Nephron progenitor cell (in vitro differentiated cells): ENCODE data around the gene CENPU.

Experiments
- DNase-seq: peaks from one replicate; pipeline ENCODE4 v3.0.0; 2021
- H3K27ac Mint-ChIP-seq: 2 replicates; pipeline ENCODE4 v1.8.0; 2021; ENCODE audit warnings: mild to moderate bottlenecking, moderate library complexity, mixed read lengths
- H3K27me3 Mint-ChIP-seq: 2 replicates; pipeline ENCODE4 v1.8.0; 2021; ENCODE audit warnings: mild to moderate bottlenecking, low read depth, mixed read lengths; ENCODE audit not compliant: poor library complexity
- H3K36me3 Mint-ChIP-seq: 2 replicates; pipeline ENCODE4 v1.8.0; 2021; ENCODE audit warnings: low read depth, mixed read lengths
- H3K4me1 Mint-ChIP-seq: 2 replicates; pipeline ENCODE4 v1.8.0; 2021; ENCODE audit warnings: mixed read lengths
- H3K4me3 Mint-ChIP-seq: 2 replicates; pipeline ENCODE4 v1.8.0; 2021; ENCODE audit warnings: mild to moderate bottlenecking, moderate library complexity, mixed read lengths
- H3K9me3 Mint-ChIP-seq: 2 replicates; pipeline ENCODE4 v1.8.0; 2021; ENCODE audit warnings: mild to moderate bottlenecking, moderate library complexity, mixed read lengths
- CTCF ChIP-seq: fragments of 200-600 bp; sonication (generic); IDR thresholded peaks from 2 replicates; pipeline ENCODE4 v1.5.0; 2021; ENCODE audit warnings: antibody characterized with exemption

Gene CENPU

GRCh38 chr4:184775854-184776555 lies 42.1 kb upstream of the CENPU start:
- H3K27me3 Mint-ChIP-seq, result peaks cover 13% of the 10 kb centered on the region
- no peaks in the 10 kb centered on the region for H3K36me3 Mint-ChIP-seq
- H3K9me3 Mint-ChIP-seq, result peaks cover 5% of the 10 kb centered on the region
- no peak overlapping the region for H3K27ac Mint-ChIP-seq
- no peak for DNase-seq
- no peaks in the 10 kb centered on the region for H3K4me1 Mint-ChIP-seq
- TF ChIP-seq CTCF, result no peak
- no peak overlapping the region for H3K4me3 Mint-ChIP-seq

GRCh38 chr4:184774152-184774551 lies 40.3 kb upstream of the CENPU start:
- Mint-ChIP-seq H3K9me3 (peaks cover 1% of the 10 kb centered on the region), H3K4me3 (no peak overlapping the region), H3K27ac (no peak overlapping the region), H3K27me3 (peaks cover 10% of the 10 kb centered on the region), H3K4me1 (no peaks in the 10 kb centered on the region), H3K36me3 (no peaks in the 10 kb centered on the region)
- DNase-seq, result no peak
- TF ChIP-seq CTCF, result no peak

GRCh38 chr4:184771416-184771815 lies 37.5 kb upstream of the CENPU start:
- Mint-ChIP-seq H3K4me3 (no peak overlapping the region), H3K36me3 (no peaks in the 10 kb centered on the region), H3K27ac (no peak overlapping the region), H3K27me3 (peaks cover 7% of the 10 kb centered on the region), H3K9me3 (no peaks in the 10 kb centered on the region), H3K4me1 (no peaks in the 10 kb centered on the region)
- no peak for TF ChIP-seq CTCF
- no peak for DNase-seq

GRCh38 chr4:184769141-184769765 lies 35.4 kb upstream of the CENPU start:
- Mint-ChIP-seq H3K4me1 (no peaks in the 10 kb centered on the region), H3K9me3 (no peaks in the 10 kb centered on the region)
- no peak for DNase-seq

GRCh38 chr4:184768296-184768695 lies 34.4 kb upstream of the CENPU start:
- no peak overlapping the region for H3K27ac Mint-ChIP-seq
- no peaks in the 10 kb centered on the region for H3K27me3 Mint-ChIP-seq
- no peak for TF ChIP-seq CTCF
- H3K36me3 Mint-ChIP-seq, result no peaks in the 10 kb centered on the region
- no peaks in the 10 kb centered on the region for H3K9me3 Mint-ChIP-seq
- H3K4me1 Mint-ChIP-seq, result no peaks in the 10 kb centered on the region
- no peak for DNase-seq
- no peak overlapping the region for H3K4me3 Mint-ChIP-seq

More at GRCh38 chr4:184769141-184769765, 35.4 kb upstream of the CENPU start:
- H3K27me3 Mint-ChIP-seq, result peaks cover 5% of the 10 kb centered on the region
- H3K36me3 Mint-ChIP-seq, result no peaks in the 10 kb centered on the region
- no peak overlapping the region for H3K27ac Mint-ChIP-seq
- TF ChIP-seq CTCF, result no peak
- H3K4me3 Mint-ChIP-seq, result no peak overlapping the region

GRCh38 chr4:184766446-184766845 lies 32.5 kb upstream of the CENPU start:
- Mint-ChIP-seq H3K4me3 (no peak overlapping the region), H3K27ac (no peak overlapping the region), H3K4me1 (no peaks in the 10 kb centered on the region), H3K27me3 (peaks cover 7% of the 10 kb centered on the region), H3K36me3 (no peaks in the 10 kb centered on the region), H3K9me3 (no peaks in the 10 kb centered on the region)
- TF ChIP-seq CTCF, result no peak
- no peak for DNase-seq
